ENCODE measurements around the gene CREG1. TPM values are rescaled to one million over a fixed set of nuclear protein-coding genes. Genes with fewer than 3 reads are reported as not detected.

CREG1 gene
- total RNA-seq, 1 donor from 2014 or later: 36.0 TPM

- H3K27me3 Mint-ChIP-seq (ENCODE audit: low read depth, unreplicated experiment): peaks cover 34% of the 10 kb centered on the region
- peaks cover 7% of the 10 kb centered on the region for H3K9me3 Mint-ChIP-seq (ENCODE audit: unreplicated experiment)
- no peaks in the 10 kb centered on the region for H3K36me3 Mint-ChIP-seq (ENCODE audit: low read depth, unreplicated experiment)
- Histone ChIP-seq H3K27me3 (ENCODE audit: insufficient read depth, low read length) (peaks cover 5% of the 10 kb centered on the region), H3K9me3 (ENCODE audit: insufficient read depth, low read depth, low read length) (no peaks in the 10 kb centered on the region), H2AFZ (ENCODE audit: low read depth, low read length) (no peak overlapping the region), H3K79me2 (ENCODE audit: insufficient read depth, low read length) (no peaks in the 10 kb centered on the region), H3K4me1 (ENCODE audit: insufficient read depth, low read length) (no peaks in the 10 kb centered on the region), H4K20me1 (ENCODE audit: insufficient read depth, low read length) (no peaks in the 10 kb centered on the region), H3K27ac (ENCODE audit: low read depth, low read length) (no peak overlapping the region), H3K4me2 (ENCODE audit: low read length) (no peak overlapping the region), H3K4me3 (ENCODE audit: insufficient read depth, low read depth, low read length) (no peak overlapping the region), H3K9ac (ENCODE audit: low read length) (no peak overlapping the region), H3K36me3 (ENCODE audit: insufficient read depth, low read length) (no peaks in the 10 kb centered on the region)
- DNase-seq (ENCODE audit: low read depth) (no peak), FAIRE-seq (no peak)
- no peak overlapping the region for H3K4me3 Mint-ChIP-seq (ENCODE audit: unreplicated experiment)
- H3K27ac Mint-ChIP-seq (ENCODE audit: unreplicated experiment): no peak overlapping the region
- TF ChIP-seq CTCF (IDR thresholded peaks at IDR 0.05; ENCODE audit: insufficient read depth, low read depth, low read length) (no peak), EZH2 (IDR thresholded peaks at IDR 0.05; ENCODE audit: insufficient read depth, low read length) (no peak)
- no peaks in the 10 kb centered on the region for H3K4me1 Mint-ChIP-seq (ENCODE audit: low read depth, unreplicated experiment)
Observed at GRCh38 chr1:167526667-167527383, 26.7 kb downstream of the CREG1 start.

- H3K9ac ChIP-seq (ENCODE audit: low read length): no peak overlapping the region
- H4K20me1 ChIP-seq (ENCODE audit: insufficient read depth, low read length): no peaks in the 10 kb centered on the region
- H3K36me3 Mint-ChIP-seq (ENCODE audit: low read depth, unreplicated experiment): no peaks in the 10 kb centered on the region
- no peak overlapping the region for H3K27ac Mint-ChIP-seq (ENCODE audit: unreplicated experiment)
- FAIRE-seq (no peak), DNase-seq (ENCODE audit: low read depth) (no peak)
- peaks cover 10% of the 10 kb centered on the region for H3K9me3 Mint-ChIP-seq (ENCODE audit: unreplicated experiment)
- no peaks in the 10 kb centered on the region for H3K79me2 ChIP-seq (ENCODE audit: insufficient read depth, low read length)
- H2AFZ ChIP-seq (ENCODE audit: low read depth, low read length): no peak overlapping the region
- H3K4me3 Mint-ChIP-seq (ENCODE audit: unreplicated experiment): no peak overlapping the region
- TF ChIP-seq CTCF (IDR thresholded peaks at IDR 0.05; ENCODE audit: insufficient read depth, low read depth, low read length): no peak
- H3K27me3 ChIP-seq (ENCODE audit: insufficient read depth, low read length): peaks cover 5% of the 10 kb centered on the region
- no peaks in the 10 kb centered on the region for H3K36me3 ChIP-seq (ENCODE audit: insufficient read depth, low read length)
- no peak overlapping the region for H3K4me2 ChIP-seq (ENCODE audit: low read length)
- H3K4me1 ChIP-seq (ENCODE audit: insufficient read depth, low read length): no peaks in the 10 kb centered on the region
- H3K27me3 Mint-ChIP-seq (ENCODE audit: low read depth, unreplicated experiment): peaks cover 30% of the 10 kb centered on the region
- H3K4me3 ChIP-seq (ENCODE audit: insufficient read depth, low read depth, low read length): no peak overlapping the region
- H3K9me3 ChIP-seq (ENCODE audit: insufficient read depth, low read depth, low read length): no peaks in the 10 kb centered on the region
- no peaks in the 10 kb centered on the region for H3K4me1 Mint-ChIP-seq (ENCODE audit: low read depth, unreplicated experiment)
- no peak overlapping the region for H3K27ac ChIP-seq (ENCODE audit: low read depth, low read length)
Observed at GRCh38 chr1:167524651-167525050, 28.9 kb downstream of the CREG1 start.

- no peaks in the 10 kb centered on the region for H3K79me2 ChIP-seq (ENCODE audit: insufficient read depth, low read length)
- DNase-seq (ENCODE audit: low read depth) (peak; percentile 54), FAIRE-seq (peak; percentile 55)
- H3K9ac ChIP-seq (ENCODE audit: low read length): no peak overlapping the region
- Mint-ChIP-seq H3K27me3 (ENCODE audit: low read depth, unreplicated experiment) (peaks cover 31% of the 10 kb centered on the region), H3K27ac (ENCODE audit: unreplicated experiment) (no peak overlapping the region), H3K36me3 (ENCODE audit: low read depth, unreplicated experiment) (no peaks in the 10 kb centered on the region), H3K4me3 (ENCODE audit: unreplicated experiment) (no peak overlapping the region), H3K4me1 (ENCODE audit: low read depth, unreplicated experiment) (no peaks in the 10 kb centered on the region), H3K9me3 (ENCODE audit: unreplicated experiment) (peaks cover 10% of the 10 kb centered on the region)
- peaks cover 3% of the 10 kb centered on the region for H3K27me3 ChIP-seq (ENCODE audit: insufficient read depth, low read length)
- H3K4me3 ChIP-seq (ENCODE audit: insufficient read depth, low read depth, low read length): no peak overlapping the region
- no peaks in the 10 kb centered on the region for H4K20me1 ChIP-seq (ENCODE audit: insufficient read depth, low read length)
- H3K27ac ChIP-seq (ENCODE audit: low read depth, low read length): no peak overlapping the region
- H3K4me2 ChIP-seq (ENCODE audit: low read length): no peak overlapping the region
- no peaks in the 10 kb centered on the region for H3K36me3 ChIP-seq (ENCODE audit: insufficient read depth, low read length)
- no peaks in the 10 kb centered on the region for H3K4me1 ChIP-seq (ENCODE audit: insufficient read depth, low read length)
- H2AFZ ChIP-seq (ENCODE audit: low read depth, low read length): no peak overlapping the region
- no peaks in the 10 kb centered on the region for H3K9me3 ChIP-seq (ENCODE audit: insufficient read depth, low read depth, low read length)
- TF ChIP-seq EZH2 (IDR thresholded peaks at IDR 0.05; ENCODE audit: insufficient read depth, low read length): no peak
- no peak for TF ChIP-seq CTCF (IDR thresholded peaks at IDR 0.05; ENCODE audit: insufficient read depth, low read depth, low read length)
Observed at GRCh38 chr1:167522246-167522645, 31.3 kb downstream of the CREG1 start.
